Measurements from ENCODE around the gene PPP2R5D. TPM values are rescaled to one million over a fixed set of nuclear protein-coding genes. Genes with fewer than 3 reads are reported as not detected.
A peak's percentile ranks its signal among the peaks of the same experiment; 100 is the strongest.

Gene PPP2R5D
- total RNA-seq, 1 experiment from 2014 or later, result 53.5 TPM

GRCh38 chr6:42989923-42990322 lies 5.6 kb downstream of the PPP2R5D start:
- no peak for TF ChIP-seq CTCF (conservative IDR thresholded peaks at IDR 0.05)
- no peaks in the 10 kb centered on the region for H4K20me1 ChIP-seq (ENCODE audit: control insufficient read depth, insufficient read depth, insufficient read length)
- no peak overlapping the region for H2BK12ac ChIP-seq (ENCODE audit: insufficient read length, low read depth, low read length)

More at GRCh38 chr6:42989923-42990322, 5.6 kb downstream of the PPP2R5D start:
- DNase-seq, result no peak
- Histone ChIP-seq H3K9ac (ENCODE audit: extremely low read depth, insufficient read length, low read length) (no peak overlapping the region), H3K27me3 (ENCODE audit: insufficient read depth, low read length) (no peaks in the 10 kb centered on the region), H3T11ph (ENCODE audit: low read length) (no peak overlapping the region), H4K8ac (replicated peaks; ENCODE audit: insufficient read length, low read depth, low read length) (no peak overlapping the region), H3K23ac (ENCODE audit: insufficient read length, low read depth, low read length) (no peak overlapping the region), H3K79me1 (ENCODE audit: insufficient read depth, low read depth, low read length, poor library complexity, severe bottlenecking) (peaks cover 4% of the 10 kb centered on the region), H3K4me2 (ENCODE audit: insufficient read depth, insufficient read length, low read length) (no peak overlapping the region), H2BK15ac (ENCODE audit: low read depth, low read length) (no peak overlapping the region), H3K14ac (ENCODE audit: insufficient read depth, low read length) (no peak overlapping the region), H2BK5ac (ENCODE audit: insufficient read length, low read length) (no peak overlapping the region), H2BK20ac (ENCODE audit: low read depth, low read length, poor library complexity, severe bottlenecking) (no peak overlapping the region), H2BK120ac (ENCODE audit: low read depth, low read length, poor library complexity, severe bottlenecking) (no peak overlapping the region), H3K4me1 (ENCODE audit: insufficient read depth, low read length) (no peaks in the 10 kb centered on the region), H3K56ac (ENCODE audit: insufficient read length, low read depth, low read length) (no peak overlapping the region), H3K27ac (ENCODE audit: insufficient read length, low read depth, low read length) (no peak overlapping the region), H3K4ac (ENCODE audit: low read depth, low read length) (no peak overlapping the region), H2AK5ac (ENCODE audit: insufficient read length, low read length) (no peak overlapping the region), H3K23me2 (ENCODE audit: insufficient read length, low read depth, low read length, poor library complexity, severe bottlenecking) (no peaks in the 10 kb centered on the region), H4K5ac (ENCODE audit: insufficient read length, low read depth, low read length) (no peak overlapping the region), H2AFZ (ENCODE audit: low read length) (no peak overlapping the region), H3K18ac (ENCODE audit: insufficient read length, low read depth, low read length) (no peak overlapping the region), H3K9me3 (ENCODE audit: control insufficient read depth, low read depth, low read length) (no peaks in the 10 kb centered on the region), H3K79me2 (ENCODE audit: insufficient read depth, low read length) (no peaks in the 10 kb centered on the region; the same call in 1 of the 2 replicates), H4K91ac (ENCODE audit: insufficient read length, low read depth, low read length) (no peak overlapping the region)
- Mint-ChIP-seq H3K9me3 (no peaks in the 10 kb centered on the region), H3K36me3 (ENCODE audit: insufficient read depth in 1 of 3, low read depth in 3 of 3) (peaks cover 14 to 48% (median 31%) of the 10 kb centered on the region in 3 experiments), H3K4me1 (peaks cover 17 to 23% of the 10 kb centered on the region in 2 experiments), H3K27ac (peak overlapping the region in 1 of 3 experiments; percentile 56; a peak in 1 of 7 replicates), H3K27me3 (ENCODE audit: low read depth) (no peaks in the 10 kb centered on the region; the same call in 1 of the 2 replicates), H3K4me3 (no peak overlapping the region)
- no CpG with 5 or more reads among the region's 5 CpGs for WGBS (ENCODE audit: extremely low coverage, insufficient read length, low lambda C conversion rate)

Measured in H9 (cell line).